ELF-1 (cell line): ENCODE measurements around the gene RXRG.

Source experiments
- DNase-seq: peaks from one replicate; pipeline ENCODE4 v3.0.0-alpha.2; 2016; ENCODE audit warnings: low read depth, low spot score

Gene RXRG

DNA sequence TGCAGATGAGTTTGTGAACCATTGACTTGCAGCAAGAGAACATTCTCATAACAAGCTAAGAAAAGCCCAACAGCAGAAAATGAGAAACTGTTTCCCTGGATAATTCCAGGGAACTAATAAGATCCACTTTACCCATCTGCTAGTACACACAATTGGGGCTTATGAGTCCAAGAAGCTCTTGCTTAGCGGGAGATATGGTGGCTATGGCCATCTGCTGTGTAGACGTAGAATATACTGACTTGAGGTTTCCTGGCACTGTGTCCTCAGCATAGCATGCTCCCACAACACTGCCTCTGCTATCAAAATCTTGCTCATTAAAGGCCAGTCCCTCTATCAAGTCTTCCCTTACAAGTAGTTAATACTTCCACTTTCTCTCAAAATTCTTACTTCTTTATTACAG lies 6.8 kb upstream of the RXRG start:
- DNase-seq, result no peak

DNA sequence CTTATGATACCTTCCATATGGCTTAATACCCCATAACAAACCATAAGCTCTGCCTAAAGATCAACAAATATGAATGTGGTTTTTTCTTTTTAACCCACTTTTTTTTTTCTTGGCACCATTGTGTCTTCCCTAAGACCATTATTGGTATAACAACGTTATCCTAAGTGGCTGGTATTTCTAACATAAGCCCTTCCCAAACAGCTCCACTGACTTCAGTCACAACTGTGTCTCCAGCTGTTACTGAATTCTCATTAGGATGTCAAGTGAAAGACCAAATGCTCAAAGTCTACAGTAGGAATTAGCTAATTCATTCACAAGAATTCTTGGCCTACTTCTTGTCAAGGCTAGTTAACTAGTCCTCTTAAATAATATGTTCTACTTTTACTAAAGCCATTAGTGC lies 4.2 kb upstream of the RXRG start:
- DNase-seq, result no peak

DNA sequence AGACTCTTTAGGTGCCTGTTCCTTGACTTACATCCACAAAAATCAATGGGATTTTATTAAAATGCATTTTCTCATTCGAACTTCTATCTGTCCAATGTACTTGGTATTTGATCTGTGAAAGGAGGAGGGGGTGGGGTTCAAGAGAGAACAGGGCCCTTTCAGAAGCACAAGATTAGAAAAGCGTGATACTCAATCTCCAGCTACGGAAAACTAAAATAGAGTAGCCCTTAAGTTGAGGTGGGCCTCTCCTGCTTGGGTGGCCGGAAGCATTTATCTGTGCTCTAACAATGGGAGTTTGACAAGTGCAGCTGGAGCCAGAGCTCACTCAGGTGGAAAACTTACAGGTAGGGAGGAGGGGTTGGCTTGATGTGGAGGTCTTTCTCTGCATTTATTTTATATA lies 462 bp upstream of the RXRG start:
- no peak for DNase-seq

DNA sequence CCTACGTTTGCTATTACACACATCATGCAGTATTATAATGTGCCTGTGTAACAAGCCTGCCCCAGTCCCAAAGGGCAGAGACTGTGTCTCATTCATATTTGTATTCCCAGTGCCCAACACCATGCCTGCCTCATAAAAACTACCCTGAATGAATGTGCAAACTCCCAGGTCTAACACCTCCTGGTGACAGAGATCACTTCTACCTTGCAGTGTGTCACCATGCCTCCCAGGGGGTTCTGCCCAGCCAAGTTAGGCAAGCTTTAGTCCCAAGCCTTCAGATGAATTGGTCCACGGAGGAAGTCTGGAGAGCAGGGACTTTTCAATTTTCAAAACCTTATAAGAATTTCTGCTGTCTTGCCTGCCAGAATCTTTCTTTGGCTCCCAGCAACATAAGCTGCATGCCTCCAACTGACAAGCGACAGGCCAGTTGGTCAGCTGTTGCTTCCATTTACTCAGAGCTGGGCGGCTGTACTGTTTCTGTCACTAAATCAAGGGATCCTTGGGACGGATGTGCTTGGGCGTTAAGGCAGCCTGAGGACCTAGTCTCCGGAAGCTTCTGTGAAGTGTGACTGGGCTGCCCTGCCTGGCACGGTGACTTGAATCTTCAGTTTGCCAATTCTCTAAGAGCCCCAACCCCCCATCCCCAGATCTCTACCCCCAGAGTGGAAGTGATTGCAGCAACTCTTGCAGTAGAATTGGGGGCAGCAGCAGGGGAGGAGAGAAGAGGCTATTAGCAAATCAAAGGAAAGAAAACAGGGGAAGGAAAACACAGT lies 1.2 kb downstream of the RXRG start:
- peak; percentile 35 for DNase-seq

DNA sequence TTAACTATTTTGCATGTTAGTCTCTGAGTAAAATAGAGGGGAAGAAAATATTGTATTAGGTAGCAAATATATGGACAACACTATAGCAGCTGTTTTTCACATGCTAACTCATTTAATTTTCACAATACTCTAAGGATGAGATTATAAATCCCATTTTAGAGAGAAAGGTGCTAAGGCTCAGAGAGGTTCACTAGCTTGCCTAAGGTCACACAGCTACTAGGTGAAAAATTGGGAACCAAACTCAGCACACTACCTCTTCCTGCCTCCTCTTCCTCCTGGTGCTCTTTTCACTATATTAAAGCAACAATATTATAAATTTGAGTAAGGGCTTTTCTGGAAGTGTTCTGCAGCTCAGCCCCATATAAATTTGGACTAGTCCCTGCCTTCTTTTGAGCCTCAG lies 2.3 kb downstream of the RXRG start:
- DNase-seq, result no peak

DNA sequence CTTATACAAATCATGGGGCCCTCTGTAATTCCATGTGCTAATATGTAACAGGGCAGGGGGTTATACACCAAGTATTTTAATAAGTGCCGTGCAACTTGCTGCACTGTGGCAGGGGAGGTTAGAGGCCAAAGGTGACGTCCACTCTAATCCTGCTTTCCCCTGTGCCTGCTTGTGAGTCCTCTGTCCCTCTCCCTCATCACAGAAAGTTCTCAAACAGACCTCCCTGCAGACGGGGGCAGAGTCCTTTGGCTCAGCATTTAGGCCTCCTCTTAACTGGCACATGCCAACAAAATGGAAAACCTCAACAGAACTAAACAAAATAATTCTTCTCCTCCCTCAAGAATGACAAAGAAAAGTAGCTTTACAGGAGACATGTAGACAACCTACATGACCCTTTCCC lies 2.9 kb downstream of the RXRG start:
- DNase-seq, result no peak

DNA sequence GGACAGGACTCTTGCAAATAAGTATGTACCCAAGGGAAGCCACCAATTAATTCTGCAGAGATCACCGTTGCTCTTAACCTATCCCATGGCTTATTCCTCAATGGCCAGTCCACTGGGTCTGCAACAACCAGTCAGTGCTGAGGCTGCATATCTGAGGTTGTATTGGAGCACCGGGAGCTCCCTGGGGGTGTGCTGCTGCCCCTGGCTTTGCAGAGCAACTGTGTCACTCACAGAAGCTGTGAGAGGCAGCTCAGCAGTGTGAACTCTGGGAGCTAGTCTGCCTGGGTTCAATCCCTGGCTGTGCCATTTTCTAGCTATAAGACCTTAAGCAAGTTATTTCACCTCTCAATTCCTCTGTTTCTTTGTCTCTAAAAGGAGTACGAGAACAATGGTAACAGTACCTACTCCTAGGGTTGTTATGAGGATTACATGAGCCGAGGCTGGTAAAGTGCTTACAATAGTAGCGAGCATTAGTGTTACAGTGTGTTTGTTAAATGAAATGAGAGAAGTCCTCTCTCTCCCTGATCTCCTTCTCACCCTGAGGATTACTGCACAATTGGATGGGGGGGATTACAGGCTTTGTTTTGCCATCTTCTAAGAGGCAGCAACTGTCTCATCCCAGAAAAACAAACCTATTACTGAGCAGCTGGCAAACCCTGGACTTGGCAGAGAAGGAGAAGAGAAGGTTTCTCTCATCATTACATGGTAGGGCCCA lies 3.6 kb downstream of the RXRG start:
- DNase-seq, result no peak

DNA sequence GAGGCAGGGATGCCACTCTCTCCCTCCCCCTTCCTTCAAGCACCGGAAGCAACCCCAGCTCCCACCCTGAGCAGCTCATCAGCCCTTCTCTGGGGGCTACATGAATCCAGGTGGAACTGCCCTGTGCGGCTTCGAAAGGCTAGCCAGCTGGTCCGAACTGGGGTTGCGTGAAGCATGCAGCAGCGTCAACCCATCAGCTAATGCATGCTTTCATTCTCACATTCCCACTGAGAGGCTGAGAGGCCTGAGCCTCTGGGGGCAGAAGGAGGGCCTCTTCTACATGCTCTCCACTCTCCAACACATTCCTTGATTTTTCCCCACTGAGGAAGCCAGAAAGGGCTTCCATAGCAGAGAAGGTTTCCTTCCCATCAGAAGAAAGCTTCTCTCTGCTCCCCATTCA lies 5.6 kb downstream of the RXRG start:
- peak; percentile 24 for DNase-seq

DNA sequence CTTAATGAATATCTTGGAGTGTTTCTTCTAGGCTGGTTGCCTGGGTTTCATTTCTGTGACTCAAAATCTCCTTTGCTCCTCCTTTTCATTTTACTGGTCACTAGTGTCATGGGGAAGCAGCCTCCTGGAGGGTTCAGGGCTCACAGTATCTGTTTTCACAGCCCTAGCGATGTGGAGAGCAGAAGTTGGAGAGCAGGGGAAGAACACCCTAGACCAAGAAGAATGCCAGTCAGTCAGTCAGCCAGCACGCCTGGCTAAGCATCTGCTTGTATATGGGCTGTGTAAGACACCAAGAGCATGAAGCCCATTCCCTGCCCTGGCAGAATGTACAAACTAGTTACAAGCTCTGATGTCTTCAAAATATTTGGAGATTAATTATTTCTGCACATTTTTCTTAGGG lies 7.9 kb downstream of the RXRG start:
- no peak for DNase-seq

DNA sequence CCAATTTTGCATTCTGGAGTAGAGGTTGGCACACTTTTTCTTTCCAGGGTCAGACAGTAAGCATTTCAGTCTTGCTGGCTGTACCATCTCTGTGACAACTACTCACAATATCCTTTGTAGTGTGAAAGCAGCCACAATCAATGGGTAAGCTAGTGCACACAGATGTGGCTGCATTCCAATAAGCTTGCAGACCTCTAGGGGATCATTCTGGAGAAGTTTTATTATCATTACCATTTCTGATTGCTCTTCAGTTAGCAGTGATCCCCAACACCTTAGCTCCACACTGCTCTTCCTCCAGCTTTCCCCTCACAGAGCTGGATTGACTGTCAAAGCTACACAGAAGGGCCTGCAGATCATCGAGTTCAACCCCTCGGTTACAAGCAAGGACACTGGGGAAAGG lies 9.1 kb downstream of the RXRG start:
- no peak for DNase-seq

DNA sequence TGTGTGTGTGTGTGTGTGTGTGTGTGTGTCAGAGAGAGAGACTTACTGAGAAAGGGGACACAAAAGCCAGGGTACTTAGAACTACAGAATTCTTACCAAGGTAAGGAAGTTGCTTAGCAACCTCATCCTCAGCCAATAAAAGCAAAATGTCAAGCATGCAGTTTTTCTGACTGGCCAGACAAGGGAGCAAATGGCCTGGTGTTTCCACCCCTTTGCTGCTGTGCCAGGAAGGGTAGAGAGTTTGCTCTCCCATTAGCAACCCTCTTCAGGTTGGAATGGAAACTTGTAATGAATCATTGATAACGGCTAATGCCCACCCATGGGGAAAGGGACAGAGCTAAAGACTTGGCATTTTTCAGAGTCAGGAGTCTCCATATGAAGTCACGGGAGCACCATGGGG lies 10.6 kb downstream of the RXRG start:
- DNase-seq, result no peak

DNA sequence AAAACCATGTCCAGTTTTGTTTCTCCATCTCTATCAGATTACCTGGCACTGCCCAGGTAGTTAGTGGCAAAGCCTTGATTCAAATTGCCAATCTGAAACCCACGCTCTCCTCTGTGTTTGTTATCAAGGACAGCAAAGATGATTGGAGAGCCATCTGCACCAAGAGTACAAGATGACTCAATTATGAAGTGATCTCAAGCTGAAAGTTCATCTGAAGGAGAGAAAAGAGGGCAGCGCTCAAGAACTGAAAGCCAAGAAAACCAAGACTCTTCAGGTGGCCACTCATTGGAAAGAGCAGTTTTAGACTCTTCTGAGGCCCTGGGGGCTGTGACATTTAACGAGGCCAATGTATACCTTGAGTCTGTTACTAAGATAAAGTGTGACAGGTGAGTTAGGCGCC lies 13.8 kb downstream of the RXRG start:
- no peak for DNase-seq

DNA sequence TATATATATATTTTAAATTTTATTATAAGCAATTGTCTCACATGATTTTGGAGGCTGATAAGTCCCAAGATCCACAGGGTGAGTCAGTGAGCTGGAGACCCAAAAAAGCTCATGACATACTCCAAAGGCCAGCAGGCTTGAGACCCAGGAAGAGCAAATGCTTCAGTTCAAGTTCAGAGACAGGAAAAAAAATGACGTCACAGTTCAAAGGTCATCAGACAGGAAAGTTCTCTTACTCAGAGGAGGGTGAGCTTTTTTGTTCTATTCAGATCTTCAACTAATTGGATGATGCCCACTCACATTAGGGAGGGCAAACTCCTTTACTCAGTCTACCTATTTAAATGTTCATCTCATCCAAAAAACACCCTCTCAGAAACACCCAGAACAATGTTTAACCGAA lies 18.2 kb downstream of the RXRG start:
- no peak for DNase-seq

DNA sequence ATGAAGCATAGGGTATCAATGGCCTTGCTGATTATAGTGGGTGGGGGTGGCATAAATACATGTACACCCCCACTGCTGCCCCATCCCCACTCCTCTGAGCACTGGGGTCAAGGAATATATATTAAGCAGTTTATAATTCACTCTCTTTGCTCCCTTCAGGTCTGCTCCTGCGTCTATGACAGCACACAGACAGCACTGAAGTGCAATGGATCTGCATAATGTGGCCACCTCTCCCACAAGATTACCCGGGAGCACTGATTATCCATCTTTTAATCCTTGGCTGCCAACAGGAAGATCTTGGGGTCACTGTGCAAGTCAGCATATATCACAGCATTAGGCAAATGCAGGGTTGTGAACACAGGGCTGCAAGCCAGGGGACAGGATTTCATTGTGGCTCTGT lies 19.3 kb downstream of the RXRG start:
- DNase-seq, result no peak

DNA sequence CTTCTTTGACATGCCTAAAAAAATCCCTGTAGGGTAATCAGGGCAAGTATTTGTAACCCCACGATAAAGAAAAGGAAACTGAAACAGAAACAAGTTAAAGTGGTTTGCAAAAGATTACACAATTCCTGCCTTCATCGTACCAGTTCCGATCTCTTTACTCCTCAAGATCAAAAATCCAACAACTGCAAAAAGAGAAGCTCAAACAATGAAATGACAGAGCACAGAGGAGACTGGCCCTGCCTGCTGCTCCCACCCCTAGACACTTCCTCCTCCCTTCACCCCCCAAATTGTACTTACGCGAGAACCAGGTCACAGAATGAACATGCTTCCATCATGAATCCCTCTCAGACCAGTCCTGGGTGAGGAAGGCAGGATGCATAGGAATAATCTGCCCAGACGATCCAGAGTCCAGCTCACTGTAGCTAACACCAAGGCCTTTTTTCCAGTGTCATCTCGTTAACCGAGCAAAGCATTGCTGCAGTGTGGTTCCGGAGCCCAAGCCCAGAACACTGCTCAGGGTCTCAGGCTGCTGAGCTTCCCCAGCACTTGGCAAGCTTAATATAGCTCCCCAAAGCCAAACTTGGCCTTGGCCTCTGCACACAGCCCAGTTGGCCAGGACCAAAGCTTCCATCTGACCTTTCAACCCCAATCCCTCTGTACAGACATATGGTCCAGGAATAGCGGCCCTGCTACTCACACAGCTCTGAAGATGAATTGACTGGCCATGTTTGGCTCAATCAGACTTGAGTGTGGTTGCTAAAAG lies 20.3 kb downstream of the RXRG start:
- DNase-seq, result no peak

DNA sequence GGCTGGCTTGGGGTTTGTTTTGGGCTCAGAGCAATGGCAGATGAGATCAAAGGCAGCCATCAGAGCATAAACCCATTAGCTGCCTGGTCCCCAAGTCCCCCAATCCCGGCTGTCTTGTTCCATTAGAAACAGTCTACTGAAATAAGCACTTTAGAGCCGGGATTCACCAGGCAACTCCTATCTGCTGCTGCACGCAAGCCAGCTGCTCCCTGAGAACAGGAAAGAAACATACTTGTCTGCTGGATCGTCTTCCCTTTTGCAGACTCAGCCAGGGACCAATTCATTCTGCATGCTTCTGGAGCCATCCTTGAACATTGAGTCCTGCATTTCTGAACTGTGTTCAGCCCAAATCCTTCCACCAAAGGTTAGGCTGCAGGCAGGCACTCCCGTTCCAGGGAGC lies 21.8 kb downstream of the RXRG start:
- no peak for DNase-seq

DNA sequence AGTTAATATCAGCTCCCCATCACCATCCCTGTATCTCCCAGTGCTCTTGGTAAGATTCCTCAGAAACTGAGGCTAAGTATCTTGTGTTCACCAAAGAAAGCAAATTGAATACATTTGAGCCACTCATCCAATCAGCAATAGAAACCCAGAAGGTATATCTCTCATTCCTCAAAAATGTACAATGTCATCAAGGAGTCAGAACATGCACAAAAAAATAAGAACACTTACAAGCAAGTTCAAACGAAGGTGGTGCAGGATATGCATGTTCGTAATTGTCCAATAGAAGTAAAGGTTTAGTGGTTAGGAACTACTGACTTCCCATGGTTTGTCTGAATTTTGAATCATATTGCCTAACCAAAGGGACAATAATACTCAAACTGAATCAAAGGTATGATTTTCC lies 24.3 kb downstream of the RXRG start:
- no peak for DNase-seq

DNA sequence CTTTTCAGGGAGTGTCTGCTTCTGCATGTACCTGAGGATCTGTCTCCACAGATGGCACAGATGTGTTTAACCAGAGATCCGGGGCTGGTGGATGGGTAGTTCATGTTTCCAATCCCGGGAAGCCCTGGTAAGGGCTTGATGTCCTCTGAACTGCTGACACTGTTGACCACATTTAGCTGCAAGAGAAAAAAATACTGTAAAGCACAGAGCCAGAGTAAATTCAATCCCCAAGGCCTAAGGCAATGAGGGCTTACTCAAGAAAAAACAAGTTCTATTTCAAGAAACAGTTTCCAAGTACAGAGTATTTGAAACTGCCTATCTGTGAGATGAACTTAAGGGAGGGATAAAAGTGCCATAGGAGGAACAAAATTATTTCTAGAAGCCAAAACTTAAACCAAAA lies 25.1 kb downstream of the RXRG start:
- no peak for DNase-seq

DNA sequence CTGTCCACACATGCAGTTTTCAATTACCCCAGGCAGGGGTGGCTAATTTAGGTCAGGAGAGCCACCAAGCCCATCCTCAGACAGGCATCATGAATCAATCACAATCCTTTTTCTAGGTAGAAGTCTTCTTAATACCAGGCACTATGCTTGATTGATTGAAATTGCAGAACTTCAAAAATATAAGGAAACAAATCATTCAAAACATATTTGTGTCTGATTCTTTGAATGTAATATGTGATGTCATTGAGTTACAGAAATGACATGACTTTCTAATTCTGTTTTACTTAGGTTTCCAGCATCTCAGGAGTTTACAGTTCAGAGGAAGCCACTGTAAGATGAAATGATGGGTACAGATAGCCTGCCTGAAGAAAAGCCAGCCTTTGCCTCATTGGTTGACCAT lies 26.7 kb downstream of the RXRG start:
- DNase-seq, result no peak

DNA sequence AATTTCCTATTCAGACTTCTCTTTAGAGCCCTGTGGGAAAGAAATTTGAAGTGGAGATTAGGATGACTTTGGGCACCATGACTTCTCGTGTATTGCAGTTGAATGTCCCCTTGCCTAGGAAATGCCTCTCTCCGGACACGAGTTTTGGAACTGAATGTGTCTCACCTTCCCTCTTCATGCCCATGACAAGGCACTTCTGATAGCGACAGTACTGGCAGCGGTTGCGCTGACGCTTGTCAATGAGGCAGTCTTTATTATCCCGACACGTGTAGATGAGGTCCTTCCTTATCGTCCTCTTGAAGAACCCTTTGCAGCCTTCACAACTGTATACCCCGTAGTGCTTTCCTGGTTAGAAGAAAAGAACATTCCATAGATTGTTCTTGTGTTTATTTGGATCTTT lies 28.1 kb downstream of the RXRG start:
- DNase-seq, result no peak

DNA sequence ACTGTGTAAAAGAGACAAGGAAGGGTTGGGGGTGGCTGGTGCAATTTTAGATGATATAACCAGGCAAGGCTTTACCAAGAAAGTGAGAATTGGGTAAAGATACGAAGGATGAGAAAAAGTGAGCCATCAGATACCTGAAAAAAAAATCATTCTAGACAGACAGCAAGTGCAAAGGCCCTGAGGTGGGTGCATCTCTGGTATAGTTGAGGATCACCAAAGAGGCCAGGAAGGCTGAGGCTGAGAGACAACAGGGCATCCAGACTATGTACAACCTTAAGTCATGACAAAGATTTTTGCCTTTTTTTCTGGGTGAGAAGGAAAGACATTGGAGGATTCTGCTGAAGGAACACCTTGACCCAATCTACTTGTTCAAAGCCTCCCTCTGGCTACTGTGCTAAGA lies 29.9 kb downstream of the RXRG start:
- DNase-seq, result no peak

DNA sequence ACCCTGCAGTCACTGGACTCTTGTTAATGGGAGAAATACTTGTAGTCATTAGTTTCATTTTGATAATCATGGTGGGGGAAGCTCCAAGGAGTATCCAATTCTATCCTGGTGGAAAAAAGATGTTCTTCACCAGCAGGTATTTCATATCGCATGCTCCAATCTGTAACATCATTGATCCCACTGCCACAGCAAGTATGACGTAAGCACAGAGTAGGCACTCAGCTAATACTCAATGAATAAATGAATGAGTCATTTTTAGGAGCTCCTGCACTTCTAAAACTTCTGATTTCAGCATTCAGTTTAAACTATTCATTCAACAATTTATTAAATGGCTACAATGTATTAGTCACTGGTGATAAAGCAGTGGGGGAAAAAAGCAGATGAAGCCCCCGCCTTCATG lies 30.3 kb downstream of the RXRG start:
- no peak for DNase-seq

DNA sequence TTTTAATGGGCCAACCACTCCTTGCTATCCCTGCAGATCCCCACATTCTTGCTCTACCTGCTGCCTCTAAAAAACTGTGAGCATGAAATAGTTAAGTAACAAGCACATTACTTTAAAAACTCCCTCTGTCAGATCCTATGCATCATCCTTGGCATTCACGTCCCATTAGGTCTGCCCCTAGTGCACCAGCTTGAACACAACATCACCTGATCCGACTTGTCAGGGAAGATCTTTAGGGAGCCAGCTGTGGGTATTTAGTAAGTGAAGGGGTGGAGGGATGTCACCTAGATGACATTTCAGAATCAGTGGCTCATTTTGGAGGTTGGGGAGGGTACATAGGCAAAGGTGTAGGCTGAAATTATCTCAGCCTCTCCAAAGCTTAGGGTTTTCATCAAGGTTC lies 33.5 kb downstream of the RXRG start:
- no peak for DNase-seq
